Neural cell (in vitro differentiated cells): ENCODE results near the gene S100PBP. TPM values are rescaled to one million over a fixed set of nuclear protein-coding genes. Genes with fewer than 3 reads are reported as not detected.
A peak's percentile ranks its signal among the peaks of the same experiment; 100 is the strongest.

Experiments
- H2AFZ ChIP-seq: fragments of 200-600, 300-800 bp; sonication (generic), shearing (Covaris generic); 2 replicates; pipeline ENCODE4 v1.6.0; 2014; ENCODE audit warnings: low read depth, mild to moderate bottlenecking, antibody characterized with exemption, low read length, moderate library complexity
- H3F3A ChIP-seq: fragments of 200-600 bp; shearing (Covaris generic); 2 replicates; pipeline ENCODE4 v1.6.1; 2016; ENCODE audit warnings: mild to moderate bottlenecking, moderate library complexity, mixed read lengths, antibody characterized with exemption, low read length; ENCODE audit not compliant: insufficient read depth, poor library complexity, severe bottlenecking
- H3K27ac ChIP-seq: fragments of 200-600, 300-800 bp; sonication (generic), shearing (Covaris generic); 2 replicates; pipeline ENCODE4 v1.5.1; 2014; ENCODE audit warnings: mild to moderate bottlenecking, low read length, moderate library complexity
- H3K27me3 ChIP-seq: fragments of 300-800, 200-600 bp; sonication (generic), shearing (Covaris generic); 2 replicates; pipeline ENCODE4 v1.6.0; 2014; ENCODE audit warnings: mild to moderate bottlenecking, low read depth, low read length, moderate library complexity; ENCODE audit not compliant: insufficient read depth
- H3K36me3 ChIP-seq: fragments of 300-800, 200-600 bp; sonication (generic), shearing (Covaris generic); 2 replicates; pipeline ENCODE4 v1.5.1; 2014; ENCODE audit warnings: mild to moderate bottlenecking, antibody characterized with exemption, low read length, moderate library complexity; ENCODE audit not compliant: insufficient read depth
- H3K4me2 ChIP-seq: fragments of 300-800, 200-600 bp; sonication (generic), shearing (Covaris generic); 2 replicates; pipeline ENCODE4 v1.6.0; 2014; ENCODE audit warnings: mild to moderate bottlenecking, low read length
- H3K4me3 ChIP-seq: fragments of 300-800, 200-600 bp; sonication (generic), shearing (Covaris generic); 2 replicates; pipeline ENCODE4 v1.5.1; 2014; ENCODE audit warnings: mild to moderate bottlenecking, low read length, moderate library complexity
- H3K79me2 ChIP-seq: fragments of 200-600 bp; shearing (Covaris generic); replicated peaks from 2 replicates; pipeline ENCODE4 v1.6.0; 2014; ENCODE audit warnings: mild to moderate bottlenecking, low read length, moderate library complexity; ENCODE audit not compliant: insufficient read depth
- H3K9ac ChIP-seq: fragments of 300-800, 200-600 bp; sonication (generic), shearing (Covaris generic); 2 replicates; pipeline ENCODE4 v1.6.1; 2016; ENCODE audit warnings: mild to moderate bottlenecking, low read length, mixed read lengths
- H3K9me2 ChIP-seq: fragments of 200-600 bp; shearing (Covaris generic); 2 replicates; pipeline ENCODE4 v1.6.1; 2016; ENCODE audit warnings: mild to moderate bottlenecking, low read length, mixed read lengths; ENCODE audit not compliant: insufficient read depth
- H3K9me3 ChIP-seq: fragments of 200-600, 300-800 bp; sonication (generic), shearing (Covaris generic); 2 replicates; pipeline ENCODE4 v1.6.1; 2016; ENCODE audit warnings: mild to moderate bottlenecking, mixed run types, low read length, moderate library complexity, mixed read lengths
- H4K20me1 ChIP-seq: fragments of 200-600 bp; shearing (Covaris generic); 2 replicates; pipeline ENCODE4 v1.6.1; 2016; ENCODE audit warnings: mild to moderate bottlenecking, mixed run types; ENCODE audit not compliant: insufficient read depth
- EP300 ChIP-seq: fragments of 450-650 bp; conservative IDR thresholded peaks from 2 replicates; pipeline ENCODE4 v1.6.1; 2014; ENCODE audit warnings: antibody characterized with exemption, mild to moderate bottlenecking, moderate library complexity; ENCODE audit not compliant: poor library complexity, severe bottlenecking
- EZH2 ChIP-seq: fragments of 200-600, 300-800 bp; shearing (Covaris generic), sonication (generic); IDR thresholded peaks from 2 replicates; pipeline ENCODE4 v1.6.1; 2014; ENCODE audit warnings: antibody characterized with exemption, low read length, borderline replicate concordance, mild to moderate bottlenecking; ENCODE audit not compliant: insufficient read depth, poor library complexity, severe bottlenecking
- MXI1 ChIP-seq: fragments of 450-650 bp; conservative IDR thresholded peaks from 2 replicates; pipeline ENCODE4 v1.6.1; 2014; ENCODE audit warnings: antibody characterized with exemption, mild to moderate bottlenecking; ENCODE audit not compliant: poor library complexity, severe bottlenecking
- POLR2AphosphoS5 ChIP-seq: IDR thresholded peaks from 2 replicates; pipeline ENCODE4 v1.6.1; 2012
- RAD21 ChIP-seq: fragments of 450-650 bp; conservative IDR thresholded peaks from 2 replicates; pipeline ENCODE4 v1.6.1; 2014; ENCODE audit warnings: antibody characterized with exemption, mild to moderate bottlenecking, moderate library complexity
- REST ChIP-seq: IDR thresholded peaks from 2 replicates; pipeline ENCODE4 v1.6.1; 2012; ENCODE audit warnings: borderline replicate concordance
- SMC3 ChIP-seq: fragments of 450-650 bp; conservative IDR thresholded peaks from 2 replicates; pipeline ENCODE4 v1.6.1; 2014; ENCODE audit warnings: antibody characterized with exemption, mild to moderate bottlenecking, moderate library complexity; ENCODE audit not compliant: poor library complexity
- TAF1 ChIP-seq: IDR thresholded peaks from 2 replicates; pipeline ENCODE4 v1.6.1; 2012; ENCODE audit warnings: low read depth
- polyA plus RNA-seq: library from polyadenylated mRNA; depleted of rRNA; stranded (reverse); fragments of >200 nt; gene quantifications from 2 replicates; pipeline ENCODE4 v1.2.3, GENCODE V29; 2014
- TF ChIP-seq, protein P1 (sequence below): fragments of 450-650 bp; IDR thresholded peaks from 2 replicates; pipeline ENCODE4 v1.5.1; 2014; ENCODE audit warnings: antibody characterized with exemption, mild to moderate bottlenecking, moderate library complexity; ENCODE audit not compliant: poor library complexity, severe bottlenecking

S100PBP gene
- polyA plus RNA-seq, 1 donor from 2014 or later, result 77.0 TPM

DNA sequence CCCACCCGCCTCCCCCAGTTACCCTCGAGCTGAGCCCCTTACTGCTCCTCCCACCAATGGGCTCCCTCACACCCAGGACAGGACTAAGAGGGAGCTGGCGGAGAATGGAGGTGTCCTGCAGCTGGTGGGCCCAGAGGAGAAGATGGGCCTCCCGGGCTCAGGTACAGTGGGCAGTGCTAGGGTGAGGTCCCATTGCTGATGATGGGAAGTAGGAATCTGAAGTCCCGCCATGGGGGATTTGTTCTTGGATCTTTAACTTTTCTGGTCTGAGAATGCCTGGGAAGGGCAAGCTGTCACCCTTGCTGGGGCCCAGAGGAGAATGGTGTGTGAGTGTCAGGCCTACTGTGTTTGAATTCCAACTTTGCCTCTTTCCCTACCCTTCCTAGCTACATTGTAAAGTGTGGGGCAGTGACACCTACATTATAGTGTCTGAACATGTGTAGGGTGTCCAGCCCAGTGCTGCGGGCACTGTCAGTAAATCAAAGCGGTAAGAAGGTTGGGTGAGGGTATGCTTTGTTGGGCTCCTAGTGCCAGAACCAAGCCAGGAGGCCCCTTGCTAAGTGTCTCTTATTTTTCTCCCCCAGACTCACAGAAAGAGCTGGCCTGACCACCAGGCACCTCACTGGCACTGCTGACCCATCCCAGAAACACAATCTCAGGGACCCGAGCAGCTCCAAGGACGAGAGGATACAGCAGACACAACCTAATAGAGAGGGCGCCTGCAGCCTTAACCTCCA is 45.0 kb upstream of the S100PBP start:
- Histone ChIP-seq H3K27me3 (no peaks in the 10 kb centered on the region), H3K27ac (no peak overlapping the region), H3F3A (no peaks in the 10 kb centered on the region), H4K20me1 (no peaks in the 10 kb centered on the region), H3K9me2 (no peaks in the 10 kb centered on the region), H3K4me2 (no peak overlapping the region), H3K4me3 (no peak overlapping the region), H3K9me3 (no peaks in the 10 kb centered on the region), H3K79me2 (no peaks in the 10 kb centered on the region), H3K36me3 (no peaks in the 10 kb centered on the region), H3K9ac (no peak overlapping the region), H2AFZ (no peak overlapping the region)
- no peak for TF ChIP-seq MXI1
- TF ChIP-seq, protein P1, sequence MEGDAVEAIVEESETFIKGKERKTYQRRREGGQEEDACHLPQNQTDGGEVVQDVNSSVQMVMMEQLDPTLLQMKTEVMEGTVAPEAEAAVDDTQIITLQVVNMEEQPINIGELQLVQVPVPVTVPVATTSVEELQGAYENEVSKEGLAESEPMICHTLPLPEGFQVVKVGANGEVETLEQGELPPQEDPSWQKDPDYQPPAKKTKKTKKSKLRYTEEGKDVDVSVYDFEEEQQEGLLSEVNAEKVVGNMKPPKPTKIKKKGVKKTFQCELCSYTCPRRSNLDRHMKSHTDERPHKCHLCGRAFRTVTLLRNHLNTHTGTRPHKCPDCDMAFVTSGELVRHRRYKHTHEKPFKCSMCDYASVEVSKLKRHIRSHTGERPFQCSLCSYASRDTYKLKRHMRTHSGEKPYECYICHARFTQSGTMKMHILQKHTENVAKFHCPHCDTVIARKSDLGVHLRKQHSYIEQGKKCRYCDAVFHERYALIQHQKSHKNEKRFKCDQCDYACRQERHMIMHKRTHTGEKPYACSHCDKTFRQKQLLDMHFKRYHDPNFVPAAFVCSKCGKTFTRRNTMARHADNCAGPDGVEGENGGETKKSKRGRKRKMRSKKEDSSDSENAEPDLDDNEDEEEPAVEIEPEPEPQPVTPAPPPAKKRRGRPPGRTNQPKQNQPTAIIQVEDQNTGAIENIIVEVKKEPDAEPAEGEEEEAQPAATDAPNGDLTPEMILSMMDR, result no peak
- TF ChIP-seq RAD21, result no peak
- no peak for TF ChIP-seq TAF1
- no peak for TF ChIP-seq POLR2AphosphoS5
- TF ChIP-seq EZH2, result no peak
- TF ChIP-seq SMC3, result no peak
- TF ChIP-seq EP300, result no peak
- no peak for TF ChIP-seq REST

- Histone ChIP-seq H3F3A (no peaks in the 10 kb centered on the region), H3K36me3 (no peaks in the 10 kb centered on the region), H3K27ac (no peak overlapping the region)
These were observed 44.3 kb upstream of the S100PBP start for GRCh38 chr1:32773018-32773763.

More at GRCh38 chr1:32773018-32773763, 44.3 kb upstream of the S100PBP start:
- Histone ChIP-seq H3K79me2 (no peaks in the 10 kb centered on the region), H3K9ac (no peak overlapping the region), H4K20me1 (no peaks in the 10 kb centered on the region), H3K27me3 (no peaks in the 10 kb centered on the region), H3K9me2 (no peaks in the 10 kb centered on the region), H2AFZ (no peak overlapping the region), H3K4me3 (no peak overlapping the region), H3K4me2 (no peak overlapping the region), H3K9me3 (no peaks in the 10 kb centered on the region)
- peak; percentile 19 for TF ChIP-seq POLR2AphosphoS5
- TF ChIP-seq EP300, result no peak
- TF ChIP-seq, protein P1, result peak; percentile 79
- no peak for TF ChIP-seq MXI1
- peak; percentile 86 for TF ChIP-seq SMC3
- peak; percentile 77 for TF ChIP-seq RAD21
- TF ChIP-seq TAF1, result no peak
